C4-2B (cell line): Measurements from ENCODE around the gene IL3RA.

Experiments used
- ZFX ChIP-seq: fragments of 450-650 bp; IDR thresholded peaks from 2 replicates; pipeline ENCODE4 v1.6.1; 2017
- TF ChIP-seq, protein P1 (sequence below): fragments of 450-650 bp; conservative IDR thresholded peaks from 2 replicates; pipeline ENCODE4 v1.5.1; 2017; ENCODE audit warnings: mild to moderate bottlenecking

DNA sequence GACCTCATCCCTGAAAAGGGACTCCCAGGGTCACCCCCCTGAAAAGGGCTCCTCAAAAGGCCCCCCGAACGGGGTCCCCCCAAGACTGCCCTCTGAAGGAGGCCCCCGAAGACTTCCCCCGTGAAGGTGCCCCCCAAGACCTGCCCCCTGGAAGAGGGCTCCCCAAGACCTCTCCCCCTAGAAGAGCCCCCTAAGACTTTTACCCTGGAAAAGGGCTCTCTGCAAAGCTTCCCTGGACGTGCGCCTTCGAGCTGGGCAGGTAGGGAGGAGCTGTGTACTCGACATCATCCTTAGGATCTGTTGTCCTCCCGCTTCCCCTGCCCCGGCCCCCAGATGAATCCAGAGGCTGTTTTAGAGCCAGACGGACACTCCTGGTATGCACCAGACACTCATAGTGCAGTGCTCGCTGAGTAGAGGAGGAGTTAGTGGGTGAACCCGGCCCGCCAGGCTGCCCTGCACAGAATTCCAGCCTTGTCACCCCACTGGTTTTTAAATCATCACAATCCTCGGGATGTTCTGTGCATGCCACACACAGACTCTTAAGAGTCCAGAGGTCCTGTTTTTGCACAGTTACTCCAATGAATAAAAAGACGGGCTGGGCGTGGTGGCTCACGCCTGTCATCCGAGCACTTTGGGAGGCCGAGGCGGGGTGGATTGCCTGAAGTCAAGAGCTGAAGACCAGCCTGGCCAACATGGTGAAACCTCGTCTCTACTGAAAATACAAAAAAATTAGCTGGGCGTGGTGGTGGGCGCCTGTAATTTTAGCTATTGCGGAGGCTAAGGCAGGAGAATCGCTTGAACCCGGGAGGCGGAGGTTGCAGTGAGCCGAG is 61.1 kb downstream of the IL3RA start:
- TF ChIP-seq, protein P1, sequence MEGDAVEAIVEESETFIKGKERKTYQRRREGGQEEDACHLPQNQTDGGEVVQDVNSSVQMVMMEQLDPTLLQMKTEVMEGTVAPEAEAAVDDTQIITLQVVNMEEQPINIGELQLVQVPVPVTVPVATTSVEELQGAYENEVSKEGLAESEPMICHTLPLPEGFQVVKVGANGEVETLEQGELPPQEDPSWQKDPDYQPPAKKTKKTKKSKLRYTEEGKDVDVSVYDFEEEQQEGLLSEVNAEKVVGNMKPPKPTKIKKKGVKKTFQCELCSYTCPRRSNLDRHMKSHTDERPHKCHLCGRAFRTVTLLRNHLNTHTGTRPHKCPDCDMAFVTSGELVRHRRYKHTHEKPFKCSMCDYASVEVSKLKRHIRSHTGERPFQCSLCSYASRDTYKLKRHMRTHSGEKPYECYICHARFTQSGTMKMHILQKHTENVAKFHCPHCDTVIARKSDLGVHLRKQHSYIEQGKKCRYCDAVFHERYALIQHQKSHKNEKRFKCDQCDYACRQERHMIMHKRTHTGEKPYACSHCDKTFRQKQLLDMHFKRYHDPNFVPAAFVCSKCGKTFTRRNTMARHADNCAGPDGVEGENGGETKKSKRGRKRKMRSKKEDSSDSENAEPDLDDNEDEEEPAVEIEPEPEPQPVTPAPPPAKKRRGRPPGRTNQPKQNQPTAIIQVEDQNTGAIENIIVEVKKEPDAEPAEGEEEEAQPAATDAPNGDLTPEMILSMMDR: no peak
- no peak for TF ChIP-seq ZFX
